Activated naive CD8-positive, alpha-beta T cell treated with anti-CD3 and anti-CD28 coated beads, Interleukin-2, amount 50 U/mL, for 24 hours (primary cell): ENCODE measurements around the gene DNAH8.
A peak's percentile ranks its signal among the peaks of the same experiment; 100 is the strongest.
"Not testable (repeated sequence)": the region's sequence is repeated elsewhere in the genome, so short reads cannot be mapped to it uniquely, and the experiment has no call there.

Experiments used
- ATAC-seq: fragments of 150-1000 bp; cut with Tn5 transposase; one replicate; pipeline ENCODE4 v1.10.0; 2021
- DNase-seq: peaks from one replicate; pipeline ENCODE4 v3.0.0; 2021
- H3K27ac Mint-ChIP-seq: one replicate; pipeline ENCODE4 v1.8.0; 2021; ENCODE audit warnings: mild to moderate bottlenecking, mixed read lengths
- H3K27me3 Mint-ChIP-seq: one replicate; pipeline ENCODE4 v1.8.0; 2021; ENCODE audit warnings: mixed read lengths
- H3K36me3 Mint-ChIP-seq: one replicate; pipeline ENCODE4 v1.8.0; 2021; ENCODE audit warnings: low read depth, mixed read lengths
- H3K4me1 Mint-ChIP-seq: one replicate; pipeline ENCODE4 v1.8.0; 2021; ENCODE audit warnings: mixed read lengths
- H3K4me3 Mint-ChIP-seq: one replicate; pipeline ENCODE4 v1.8.0; 2021; ENCODE audit warnings: mild to moderate bottlenecking, moderate library complexity, mixed read lengths
- H3K9me3 Mint-ChIP-seq: one replicate; pipeline ENCODE4 v1.8.0; 2021; ENCODE audit warnings: mixed read lengths

The DNAH8 gene

DNA sequence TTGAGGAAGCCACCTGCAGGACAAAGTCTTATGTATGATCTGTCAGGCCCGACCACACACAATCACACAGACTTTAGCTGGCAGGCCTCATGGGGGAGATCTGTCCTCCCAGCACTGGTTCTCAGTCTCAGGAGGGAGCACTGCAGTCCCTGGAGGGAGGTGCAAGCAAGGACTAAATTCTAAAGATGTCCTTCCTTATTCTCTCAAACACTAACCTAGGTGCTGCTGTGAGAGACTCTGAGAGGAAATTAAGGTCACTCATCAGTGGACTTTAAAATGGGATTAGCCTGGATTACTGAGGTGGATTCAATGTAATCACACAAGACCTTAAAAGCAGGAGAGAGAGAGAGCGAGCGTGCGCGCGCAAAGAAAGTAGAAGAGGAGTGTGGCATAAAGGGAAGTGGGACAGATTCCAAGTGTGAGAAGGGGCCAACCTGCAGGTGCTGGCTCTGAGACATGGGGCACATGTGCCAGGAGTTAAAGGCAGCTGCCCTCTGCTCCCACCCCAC, 26.5 kb upstream of the DNAH8 start:
- Mint-ChIP-seq H3K4me3 (no peak overlapping the region), H3K27me3 (no peaks in the 10 kb centered on the region), H3K4me1 (peaks cover 20% of the 10 kb centered on the region), H3K36me3 (peaks cover 32% of the 10 kb centered on the region), H3K9me3 (no peaks in the 10 kb centered on the region), H3K27ac (no peak overlapping the region)
- ATAC-seq (peak; percentile 36), DNase-seq (no peak)

DNA sequence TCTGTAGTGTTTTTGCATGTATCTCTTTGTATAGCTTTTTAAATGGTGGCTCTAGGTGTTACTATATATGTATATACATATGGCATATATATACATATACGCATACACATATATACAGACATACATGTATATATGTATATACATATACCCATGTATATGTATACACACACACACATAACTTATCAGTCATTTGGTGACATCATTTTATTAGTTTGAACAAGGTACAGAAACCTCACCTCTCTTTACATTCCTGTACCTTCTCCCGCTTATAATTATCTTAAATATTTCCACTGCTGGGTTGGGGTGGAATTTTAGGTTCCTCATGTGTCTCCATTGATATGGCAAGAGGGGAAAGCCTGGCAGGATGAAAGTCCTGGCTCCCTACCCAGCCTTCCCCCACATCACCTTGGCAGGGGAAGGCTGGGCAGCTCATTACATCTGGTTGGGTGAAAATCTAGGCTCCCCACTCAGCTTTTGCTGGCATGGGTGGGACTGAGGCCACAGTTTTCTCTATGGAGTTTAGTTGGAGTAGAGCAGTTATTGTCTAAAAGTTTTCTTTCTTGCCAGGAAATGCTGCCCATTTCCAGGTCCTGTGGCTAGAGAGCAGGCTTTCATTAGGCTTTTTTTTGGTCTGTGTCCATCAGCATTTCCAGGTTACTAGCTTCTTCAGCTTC, 19.7 kb upstream of the DNAH8 start:
- no peaks in the 10 kb centered on the region for H3K27me3 Mint-ChIP-seq
- H3K4me1 Mint-ChIP-seq: peaks cover 31% of the 10 kb centered on the region
- H3K36me3 Mint-ChIP-seq: peaks cover 56% of the 10 kb centered on the region
- DNase-seq (no peak), ATAC-seq (no peak)
- no peak overlapping the region for H3K27ac Mint-ChIP-seq
- H3K9me3 Mint-ChIP-seq: peaks cover 20% of the 10 kb centered on the region
- H3K4me3 Mint-ChIP-seq: no peak overlapping the region

GRCh38 chr6:38695933-38696332, 19.2 kb upstream of the DNAH8 start:
- Mint-ChIP-seq H3K9me3 (peaks cover 21% of the 10 kb centered on the region), H3K4me3 (no peak overlapping the region), H3K27ac (no peak overlapping the region), H3K27me3 (no peaks in the 10 kb centered on the region), H3K4me1 (peaks cover 33% of the 10 kb centered on the region), H3K36me3 (peaks cover 61% of the 10 kb centered on the region)
- ATAC-seq: no peak
- no peak for DNase-seq

DNA sequence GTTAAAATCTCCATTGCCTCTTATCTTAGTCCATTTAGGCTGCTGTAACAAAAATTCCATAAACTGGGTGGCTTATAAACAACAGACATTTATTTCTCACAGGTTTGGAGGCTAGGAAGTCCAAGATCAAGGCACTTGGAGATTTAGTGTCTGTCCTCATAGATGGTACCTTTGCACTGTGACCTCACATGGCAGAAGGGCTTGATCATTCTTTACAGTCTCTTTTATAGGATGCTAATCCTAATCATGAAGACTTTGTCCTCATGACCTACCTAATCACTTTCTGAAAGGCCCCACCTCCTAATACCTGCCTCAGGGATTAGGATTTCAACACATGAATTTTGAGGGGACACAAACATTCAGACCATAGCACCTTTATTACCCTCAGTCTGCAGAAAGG, 18.8 kb upstream of the DNAH8 start:
- Mint-ChIP-seq H3K36me3 (peaks cover 65% of the 10 kb centered on the region), H3K4me1 (peaks cover 36% of the 10 kb centered on the region), H3K4me3 (no peak overlapping the region), H3K9me3 (peaks cover 21% of the 10 kb centered on the region), H3K27me3 (no peaks in the 10 kb centered on the region), H3K27ac (no peak overlapping the region)
- DNase-seq (no peak), ATAC-seq (no peak)

GRCh38 chr6:38697846-38698245, 17.3 kb upstream of the DNAH8 start:
- no peak for ATAC-seq
- Mint-ChIP-seq H3K36me3 (peaks cover 71% of the 10 kb centered on the region), H3K4me1 (peaks cover 48% of the 10 kb centered on the region), H3K27me3 (no peaks in the 10 kb centered on the region), H3K27ac (no peak overlapping the region), H3K4me3 (no peak overlapping the region), H3K9me3 (peaks cover 21% of the 10 kb centered on the region)
- DNase-seq: no peak

DNA sequence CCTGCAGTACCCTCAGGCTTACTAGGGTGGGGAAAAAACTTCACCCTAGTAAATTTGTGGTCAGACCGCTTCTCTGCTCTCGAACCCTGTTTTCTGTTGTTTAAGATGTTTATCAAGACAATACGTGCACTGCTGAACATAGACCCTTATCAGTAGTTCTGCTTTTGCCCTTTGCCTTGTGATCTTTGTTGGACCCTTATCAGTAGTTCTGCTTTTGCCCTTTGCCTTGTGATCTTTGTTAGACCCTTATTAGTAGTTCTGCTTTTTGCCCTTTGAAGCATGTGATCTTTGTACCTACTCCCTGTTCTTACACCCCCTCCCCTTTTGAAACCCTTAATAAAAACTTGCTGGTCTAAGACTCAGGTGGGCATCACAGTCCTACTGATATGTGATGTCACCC, 15.4 kb upstream of the DNAH8 start:
- DNase-seq, H3K4me3 Mint-ChIP-seq, H3K27ac Mint-ChIP-seq, H3K27me3 Mint-ChIP-seq, ATAC-seq: not testable (repeated sequence)
- Mint-ChIP-seq H3K9me3 (peaks cover 14% of the 10 kb centered on the region), H3K4me1 (peaks cover 52% of the 10 kb centered on the region), H3K36me3 (peaks cover 62% of the 10 kb centered on the region)

DNA sequence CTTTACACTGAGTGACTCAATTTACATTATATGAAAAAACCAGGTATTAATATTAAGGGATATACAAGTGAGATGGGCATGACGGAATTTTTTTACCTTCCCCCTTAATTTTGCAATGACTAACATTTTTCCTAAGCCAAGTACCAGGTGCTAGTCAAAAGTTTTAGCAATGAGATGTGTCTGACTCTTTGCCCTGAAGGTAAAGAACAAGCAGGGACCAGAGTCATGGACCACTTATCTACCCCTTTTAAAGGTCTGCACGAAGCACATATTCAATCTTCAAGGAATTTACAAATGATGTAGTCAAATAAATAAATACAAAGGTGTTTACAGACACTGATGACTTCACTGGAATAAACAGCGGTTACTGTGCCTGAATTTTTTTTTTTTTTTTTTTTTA, 13.6 kb upstream of the DNAH8 start:
- Mint-ChIP-seq H3K4me3 (peak overlapping the region; percentile 98), H3K27me3 (no peaks in the 10 kb centered on the region), H3K27ac (peak overlapping the region; percentile 96), H3K4me1 (peaks cover 47% of the 10 kb centered on the region), H3K36me3 (peaks cover 48% of the 10 kb centered on the region), H3K9me3 (peaks cover 13% of the 10 kb centered on the region)
- ATAC-seq: no peak
- no peak for DNase-seq

DNA sequence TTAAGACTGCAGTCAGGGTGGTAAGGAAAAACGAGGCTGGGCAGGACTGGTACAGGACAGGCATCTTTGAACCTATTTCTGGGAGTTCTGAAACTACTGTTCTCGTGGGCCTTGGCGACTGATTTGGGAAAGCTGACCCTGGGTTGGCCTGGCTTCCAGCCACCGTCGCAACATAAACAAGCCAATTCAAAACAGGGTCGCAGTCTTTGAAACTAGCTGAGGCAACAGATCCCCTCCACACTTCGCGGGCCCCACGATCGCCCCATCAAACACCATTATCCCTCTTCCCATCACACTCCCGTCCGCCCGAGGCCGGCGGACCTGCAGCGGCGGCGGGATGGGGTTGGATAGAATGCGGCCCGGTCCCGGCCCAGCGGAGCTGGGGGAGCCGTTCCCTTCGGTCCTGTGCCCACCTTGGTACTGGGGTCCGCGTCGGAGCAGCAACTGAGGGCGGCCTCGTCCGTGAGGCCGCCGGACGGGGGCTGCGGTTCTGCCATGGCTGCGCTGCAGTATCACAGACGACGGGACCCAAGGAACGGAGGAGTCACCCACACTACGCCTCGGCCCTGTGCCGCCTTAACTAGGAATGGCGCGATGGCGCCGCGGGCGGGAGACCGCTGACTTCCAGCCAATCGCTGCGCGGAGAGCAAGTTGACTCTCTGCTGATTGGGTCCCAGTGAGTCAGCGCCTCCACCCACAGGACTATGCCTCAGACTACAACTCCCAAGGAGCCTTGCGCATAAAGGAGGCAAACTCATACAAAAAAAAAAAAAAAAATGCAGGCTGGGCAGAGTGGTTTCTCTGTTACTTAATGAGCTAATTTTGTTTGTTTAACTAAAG, 12.3 kb upstream of the DNAH8 start, which contains the start of gene GLO1:
TSS of gene GLO1 (minus strand) at position 588 of the 840 bp plus-strand sequence. CDS start at position 497, 91 bp downstream.
- Mint-ChIP-seq H3K27ac (peak within 1 kb of the TSS; percentile 96), H3K4me3 (peak within 1 kb of the TSS; percentile 98), H3K9me3 (peaks cover 13% of the 10 kb centered on the region), H3K27me3 (peaks cover 6% of the 10 kb centered on the region), H3K36me3 (peaks cover 44% of the 10 kb centered on the region), H3K4me1 (peaks cover 43% of the 10 kb centered on the region)
- ATAC-seq (peak; percentile 100), DNase-seq (peak; percentile 94)

DNA sequence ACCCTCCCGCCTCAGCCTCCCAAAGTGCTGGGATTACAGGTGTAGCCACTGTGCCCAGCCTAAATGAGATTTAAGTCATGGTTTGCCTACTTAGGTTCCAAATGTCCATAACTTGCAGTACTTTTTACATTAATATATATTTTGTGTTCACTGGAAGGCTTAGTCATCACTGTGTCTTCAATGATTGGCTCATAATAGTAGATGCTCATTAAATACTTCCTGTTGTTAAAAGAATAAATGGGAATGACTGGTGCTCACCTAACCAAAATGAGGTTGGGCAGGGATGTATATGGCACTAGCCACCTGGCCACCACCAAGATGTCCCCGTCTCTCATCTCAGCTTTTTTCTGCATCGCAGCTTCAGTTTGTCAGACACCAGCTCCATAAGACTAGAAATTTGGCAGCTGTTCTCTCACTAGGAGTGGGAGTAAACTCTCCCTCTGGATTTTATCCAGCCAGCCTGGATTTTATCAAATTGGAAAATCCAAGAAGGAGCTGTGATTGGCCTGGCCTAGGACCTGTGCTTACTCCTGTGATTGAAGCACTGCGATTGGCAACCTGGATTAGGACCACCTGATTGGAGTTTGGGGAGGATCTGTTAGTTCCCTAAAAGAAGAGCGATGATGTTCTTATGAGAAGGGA, 11.0 kb upstream of the DNAH8 start:
- DNase-seq (no peak), ATAC-seq (no peak)
- no peak overlapping the region for H3K4me3 Mint-ChIP-seq
- H3K36me3 Mint-ChIP-seq: peaks cover 35% of the 10 kb centered on the region
- H3K4me1 Mint-ChIP-seq: peaks cover 34% of the 10 kb centered on the region
- peaks cover 12% of the 10 kb centered on the region for H3K9me3 Mint-ChIP-seq
- no peak overlapping the region for H3K27ac Mint-ChIP-seq
- peaks cover 9% of the 10 kb centered on the region for H3K27me3 Mint-ChIP-seq

DNA sequence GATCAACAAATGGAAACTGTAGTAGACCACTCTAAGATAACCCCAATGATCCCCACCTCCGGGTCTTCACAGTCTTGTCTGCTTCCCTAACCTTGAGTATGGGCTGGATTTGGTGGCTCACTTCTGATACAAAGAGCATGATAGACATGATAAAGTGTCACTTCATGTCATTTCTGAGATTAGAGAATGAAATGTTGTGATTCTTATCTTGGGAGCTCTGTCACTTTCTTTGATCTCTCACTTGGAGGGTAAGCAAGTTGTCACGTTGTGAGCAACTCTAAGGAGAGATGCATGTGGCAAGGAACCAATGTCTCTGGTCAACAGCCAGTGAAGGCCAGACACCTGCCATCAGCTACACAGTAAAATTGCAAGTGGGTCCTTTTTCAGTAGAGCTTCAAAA, 9.2 kb upstream of the DNAH8 start:
- peaks cover 16% of the 10 kb centered on the region for H3K36me3 Mint-ChIP-seq
- H3K27me3 Mint-ChIP-seq: peaks cover 13% of the 10 kb centered on the region
- peaks cover 22% of the 10 kb centered on the region for H3K4me1 Mint-ChIP-seq
- H3K27ac Mint-ChIP-seq: no peak overlapping the region
- ATAC-seq: no peak
- DNase-seq: no peak
- H3K4me3 Mint-ChIP-seq: no peak overlapping the region
- H3K9me3 Mint-ChIP-seq: no peaks in the 10 kb centered on the region

DNA sequence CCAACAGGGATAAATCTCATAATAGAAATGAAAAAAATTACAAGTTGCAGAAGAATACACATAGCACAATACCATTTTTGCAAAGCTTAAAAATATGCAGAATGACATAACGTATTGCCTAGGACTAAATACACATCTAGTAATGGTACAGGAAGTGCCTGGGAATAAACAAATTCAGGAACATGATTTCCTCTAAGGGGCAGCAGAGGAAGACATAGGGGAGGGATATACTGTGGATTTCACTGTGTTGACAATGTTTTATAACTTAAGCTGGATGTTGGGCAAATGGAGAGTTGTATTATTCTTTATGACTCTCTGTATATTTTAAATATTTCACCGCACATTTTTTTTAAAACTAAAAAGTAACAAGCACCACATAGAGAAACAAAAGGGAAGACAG, 6.6 kb upstream of the DNAH8 start:
- no peaks in the 10 kb centered on the region for H3K36me3 Mint-ChIP-seq
- no peaks in the 10 kb centered on the region for H3K9me3 Mint-ChIP-seq
- H3K4me1 Mint-ChIP-seq: peaks cover 6% of the 10 kb centered on the region
- DNase-seq (no peak), ATAC-seq (no peak)
- H3K27me3 Mint-ChIP-seq: peaks cover 15% of the 10 kb centered on the region
- H3K4me3 Mint-ChIP-seq: no peak overlapping the region
- H3K27ac Mint-ChIP-seq: no peak overlapping the region

DNA sequence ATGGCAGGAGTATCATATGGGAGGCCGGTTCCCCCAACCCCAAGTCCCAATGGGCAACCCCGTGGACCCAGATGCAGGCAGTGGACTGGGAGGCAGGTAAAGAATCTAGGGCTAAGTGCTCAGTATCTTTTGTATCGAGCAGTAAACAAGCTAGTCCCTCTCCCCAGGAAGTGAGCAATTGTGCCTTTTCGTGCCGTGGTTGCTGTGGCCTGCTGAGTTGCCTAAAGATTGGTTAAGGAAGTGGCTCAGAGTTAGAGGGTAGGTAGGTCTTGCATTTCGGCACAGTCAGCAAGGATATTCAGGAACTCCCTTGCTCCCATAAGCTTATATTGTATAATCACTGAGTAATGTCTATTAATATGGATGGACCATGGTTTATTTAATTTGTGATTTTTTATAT, 1.3 kb upstream of the DNAH8 start:
- peak; percentile 64 for DNase-seq
- peak overlapping the region; percentile 72 for H3K27ac Mint-ChIP-seq
- peaks cover 27% of the 10 kb centered on the region for H3K27me3 Mint-ChIP-seq
- H3K4me3 Mint-ChIP-seq: peak overlapping the region; percentile 61
- peak; percentile 93 for ATAC-seq
- peaks cover 27% of the 10 kb centered on the region for H3K4me1 Mint-ChIP-seq
- H3K9me3 Mint-ChIP-seq: no peaks in the 10 kb centered on the region
- no peaks in the 10 kb centered on the region for H3K36me3 Mint-ChIP-seq

DNA sequence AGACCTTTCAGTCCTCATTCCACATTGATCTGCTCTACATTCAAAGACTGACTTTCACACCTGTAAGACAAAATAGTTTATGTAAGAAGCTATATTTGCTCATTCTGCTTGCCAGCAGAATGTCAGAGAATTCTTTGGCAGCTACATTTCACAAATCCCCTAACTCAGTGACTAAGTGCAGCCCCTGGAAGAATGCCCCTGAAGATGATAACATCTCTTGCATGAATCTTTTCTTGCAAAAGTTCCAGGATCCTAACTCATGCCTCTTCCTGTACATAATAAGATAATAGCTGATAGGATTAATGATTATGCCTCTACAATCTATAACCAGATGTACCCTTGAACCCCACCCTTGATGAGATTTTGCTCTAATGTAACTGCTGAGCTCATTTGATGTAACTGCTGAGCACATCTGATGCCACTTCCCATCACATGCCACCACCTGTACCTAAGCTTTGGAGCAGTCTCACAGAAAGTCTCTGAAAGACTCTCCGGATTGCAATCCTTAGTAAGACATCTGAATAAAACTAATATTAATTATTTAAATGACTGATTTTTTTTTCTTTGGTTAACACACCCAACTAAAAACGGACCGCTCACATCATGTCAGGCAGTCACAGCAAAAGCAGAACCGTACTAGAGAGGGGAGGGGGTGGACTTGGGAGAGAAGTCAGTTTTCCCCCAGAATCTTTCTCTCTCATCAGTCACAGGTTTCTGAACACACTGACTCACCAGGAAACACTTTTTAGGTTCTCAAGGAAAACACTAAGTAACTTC, 684 bp upstream of the DNAH8 start:
- H3K27ac Mint-ChIP-seq: peak overlapping the region; percentile 72
- H3K4me1 Mint-ChIP-seq: peaks cover 27% of the 10 kb centered on the region
- H3K4me3 Mint-ChIP-seq: peak overlapping the region; percentile 61
- DNase-seq (no peak), ATAC-seq (peak; percentile 47)
- H3K36me3 Mint-ChIP-seq: no peaks in the 10 kb centered on the region
- H3K27me3 Mint-ChIP-seq: peaks cover 33% of the 10 kb centered on the region
- H3K9me3 Mint-ChIP-seq: no peaks in the 10 kb centered on the region

GRCh38 chr6:38716825-38717224, 1.7 kb downstream of the DNAH8 start:
- Mint-ChIP-seq H3K4me3 (no peak overlapping the region), H3K4me1 (peaks cover 24% of the 10 kb centered on the region), H3K27ac (no peak overlapping the region), H3K27me3 (peaks cover 43% of the 10 kb centered on the region), H3K36me3 (no peaks in the 10 kb centered on the region), H3K9me3 (peaks cover 7% of the 10 kb centered on the region)
- ATAC-seq (no peak), DNase-seq (no peak)
